ENCODE measurements around the gene PIP4K2A.

GRCh38 chr10:22656036-22656435, 58.3 kb downstream of the PIP4K2A start:
- TF ChIP-seq EZH2 (IDR thresholded peaks at IDR 0.05) (no peak), POLR2AphosphoS5 (IDR thresholded peaks at IDR 0.05; ENCODE audit: borderline replicate concordance, low read depth, low read length) (no peak)

Data from SK-N-MC (cell line).